ENCODE results near the gene CDH4.

Gene CDH4

DNA sequence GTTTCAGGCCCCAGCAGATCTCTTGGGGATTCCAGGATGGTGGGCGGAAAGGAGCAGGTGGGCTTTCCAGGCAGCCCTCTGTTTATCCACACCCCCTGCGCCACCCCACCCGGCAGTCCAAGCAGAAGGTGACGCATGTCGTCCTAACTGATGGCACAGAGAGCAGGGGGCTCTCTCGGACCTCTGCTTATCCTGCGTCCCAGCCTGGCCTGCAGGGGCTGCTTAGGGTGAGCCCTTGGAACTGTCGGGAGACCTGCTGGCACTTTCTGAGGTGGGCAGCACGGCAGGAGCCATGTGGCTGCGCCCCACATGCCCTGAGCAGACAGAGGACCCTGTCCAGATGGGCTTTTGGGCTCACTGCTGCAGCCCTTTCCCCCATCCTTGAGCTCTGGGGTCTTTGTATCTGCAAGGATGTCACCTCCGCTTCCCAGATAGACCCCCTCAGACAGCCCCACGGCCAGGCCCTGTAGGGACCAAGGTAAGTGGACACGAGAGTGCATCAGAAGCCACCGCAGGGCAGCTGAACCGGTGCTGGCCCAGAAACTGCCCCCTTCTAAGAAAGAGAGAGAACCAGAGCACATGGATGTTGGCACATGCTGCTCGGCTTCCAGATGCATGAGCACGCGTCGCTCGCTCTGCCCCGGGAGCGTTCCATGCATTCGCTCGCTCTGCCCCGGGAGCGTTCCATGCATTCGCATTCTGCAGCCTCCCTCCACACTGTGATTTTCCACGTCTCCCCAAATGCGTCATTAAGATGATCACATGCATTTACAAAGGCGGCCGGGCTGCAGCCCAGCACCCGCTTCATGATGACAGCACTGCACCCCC is 566.9 kb downstream of the CDH4 start:
- POLR2A ChIA-PET: no interaction called here
- CTCF ChIA-PET: no interaction called here
- TF ChIP-seq, protein P1, sequence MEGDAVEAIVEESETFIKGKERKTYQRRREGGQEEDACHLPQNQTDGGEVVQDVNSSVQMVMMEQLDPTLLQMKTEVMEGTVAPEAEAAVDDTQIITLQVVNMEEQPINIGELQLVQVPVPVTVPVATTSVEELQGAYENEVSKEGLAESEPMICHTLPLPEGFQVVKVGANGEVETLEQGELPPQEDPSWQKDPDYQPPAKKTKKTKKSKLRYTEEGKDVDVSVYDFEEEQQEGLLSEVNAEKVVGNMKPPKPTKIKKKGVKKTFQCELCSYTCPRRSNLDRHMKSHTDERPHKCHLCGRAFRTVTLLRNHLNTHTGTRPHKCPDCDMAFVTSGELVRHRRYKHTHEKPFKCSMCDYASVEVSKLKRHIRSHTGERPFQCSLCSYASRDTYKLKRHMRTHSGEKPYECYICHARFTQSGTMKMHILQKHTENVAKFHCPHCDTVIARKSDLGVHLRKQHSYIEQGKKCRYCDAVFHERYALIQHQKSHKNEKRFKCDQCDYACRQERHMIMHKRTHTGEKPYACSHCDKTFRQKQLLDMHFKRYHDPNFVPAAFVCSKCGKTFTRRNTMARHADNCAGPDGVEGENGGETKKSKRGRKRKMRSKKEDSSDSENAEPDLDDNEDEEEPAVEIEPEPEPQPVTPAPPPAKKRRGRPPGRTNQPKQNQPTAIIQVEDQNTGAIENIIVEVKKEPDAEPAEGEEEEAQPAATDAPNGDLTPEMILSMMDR (IDR thresholded peaks at IDR 0.05; ENCODE audit: insufficient read depth, low read length, missing control alignments): no peak
- no peak for DNase-seq (ENCODE audit: low read depth, low spot score)
- H3K4me3 ChIP-seq (ENCODE audit: low read depth, low read length): no peak overlapping the region

DNA sequence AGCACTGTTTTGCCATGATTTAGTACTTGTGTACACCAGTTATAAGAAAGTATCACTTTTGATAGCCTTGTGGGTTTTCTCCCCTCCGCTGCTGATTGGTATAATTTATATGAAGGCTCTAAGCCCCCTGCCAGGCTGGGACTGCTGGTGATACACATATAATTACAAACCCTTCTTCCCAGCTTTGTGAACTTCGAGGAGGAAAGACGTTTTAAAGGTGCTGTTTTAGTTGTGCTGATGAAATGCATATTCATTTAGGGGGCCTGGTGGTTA is 567.4 kb downstream of the CDH4 start:
- ChIA-PET POLR2A (no interaction called here), CTCF (no interaction called here)
- TF ChIP-seq, protein P1 (IDR thresholded peaks at IDR 0.05; ENCODE audit: insufficient read depth, low read length, missing control alignments): no peak
- H3K4me3 ChIP-seq (ENCODE audit: low read depth, low read length): no peak overlapping the region
- DNase-seq (ENCODE audit: low read depth, low spot score): no peak

DNA sequence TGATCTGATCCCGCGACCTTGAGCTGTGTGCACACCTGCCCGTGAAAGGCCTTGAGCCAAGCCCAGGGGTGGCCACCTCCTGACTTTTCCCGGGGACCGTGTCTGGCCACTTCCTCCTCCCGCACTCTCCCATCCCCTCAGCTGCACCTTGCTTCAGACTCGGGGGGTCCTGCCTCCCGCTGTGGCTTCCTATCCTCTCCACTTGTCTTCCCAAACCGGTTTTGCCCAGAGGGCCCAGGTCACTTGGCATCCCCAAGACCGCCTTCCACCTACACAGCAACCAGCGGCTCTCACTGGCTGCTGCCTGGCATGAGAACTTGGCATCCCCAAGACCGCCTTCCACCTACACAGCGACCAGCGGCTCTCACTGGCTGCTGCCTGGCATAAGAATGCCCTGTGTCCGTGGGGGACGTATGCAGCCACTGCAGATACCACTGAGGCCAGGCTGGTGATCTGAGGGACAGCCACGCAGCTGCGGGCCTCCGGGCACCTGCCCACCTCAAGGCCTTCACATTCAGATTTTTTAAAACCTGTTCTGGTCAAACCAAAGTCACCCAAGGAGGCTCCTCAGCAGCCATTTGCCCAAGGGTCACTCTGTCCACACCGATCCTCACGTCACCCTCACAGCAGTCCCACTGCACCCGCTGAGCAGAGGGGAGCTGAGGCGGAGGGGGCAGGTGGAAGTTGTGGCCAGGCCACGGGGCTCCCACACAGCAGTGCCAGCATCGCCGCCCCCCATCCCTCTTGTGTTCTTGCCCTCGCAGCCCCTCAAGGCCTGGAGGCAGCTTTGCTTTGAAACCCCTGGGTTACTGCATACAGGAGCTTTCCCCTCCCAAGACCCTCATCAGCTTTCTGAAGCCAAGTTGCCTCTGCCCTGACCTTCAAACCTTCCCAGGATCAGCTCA is 568.1 kb downstream of the CDH4 start:
- DNase-seq (ENCODE audit: low read depth, low spot score): no peak
- ChIA-PET CTCF (no interaction called here), POLR2A (no interaction called here)
- TF ChIP-seq, protein P1 (IDR thresholded peaks at IDR 0.05; ENCODE audit: insufficient read depth, low read length, missing control alignments): no peak
- H3K4me3 ChIP-seq (ENCODE audit: low read depth, low read length): no peak overlapping the region

DNA sequence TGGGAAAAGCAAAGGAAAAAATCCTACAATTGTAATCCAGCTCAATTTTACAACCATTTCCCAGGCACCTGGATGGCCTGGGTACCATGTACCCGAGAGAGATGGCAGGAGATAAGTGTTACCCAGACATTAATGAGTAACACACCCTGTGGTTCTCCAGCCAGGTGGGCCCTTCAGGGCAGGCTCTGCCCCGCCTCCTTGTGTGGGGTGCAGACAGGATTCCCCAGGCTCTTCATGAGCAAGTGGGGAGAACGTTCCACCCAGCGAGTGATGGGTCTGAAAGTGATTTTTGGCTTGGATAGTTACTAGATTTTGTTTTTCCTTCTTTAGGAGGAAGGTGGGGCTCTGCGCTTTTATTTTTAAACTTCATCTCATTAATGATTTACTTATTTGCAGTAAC is 569.7 kb downstream of the CDH4 start:
- TF ChIP-seq, protein P1 (IDR thresholded peaks at IDR 0.05; ENCODE audit: insufficient read depth, low read length, missing control alignments): no peak
- ChIA-PET POLR2A (no interaction called here), CTCF (no interaction called here)
- H3K4me3 ChIP-seq (ENCODE audit: low read depth, low read length): no peak overlapping the region
- no peak for DNase-seq (ENCODE audit: low read depth, low spot score)

DNA sequence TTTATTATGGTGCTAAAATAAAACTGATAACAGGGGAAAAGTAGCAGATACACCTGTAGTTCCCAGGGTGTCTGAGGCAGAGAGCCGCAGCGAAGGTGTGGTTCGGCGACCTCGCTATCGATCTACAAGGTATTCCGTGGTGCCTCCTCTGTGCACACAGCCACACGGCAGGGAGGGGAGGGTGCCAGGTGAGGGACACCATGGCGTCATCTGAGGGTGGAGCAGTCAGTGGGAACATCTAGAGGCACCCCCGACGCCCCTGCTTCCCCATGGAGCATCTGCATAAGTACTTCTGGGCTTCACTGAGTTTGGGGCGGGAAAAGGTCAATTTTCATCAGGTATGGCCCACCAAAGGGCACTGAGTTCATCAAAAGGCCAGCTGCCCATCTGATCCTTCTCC is 570.3 kb downstream of the CDH4 start:
- TF ChIP-seq, protein P1 (IDR thresholded peaks at IDR 0.05; ENCODE audit: insufficient read depth, low read length, missing control alignments): no peak
- ChIA-PET POLR2A (no interaction called here), CTCF (no interaction called here)
- DNase-seq (ENCODE audit: low read depth, low spot score): no peak
- no peak overlapping the region for H3K4me3 ChIP-seq (ENCODE audit: low read depth, low read length)

DNA sequence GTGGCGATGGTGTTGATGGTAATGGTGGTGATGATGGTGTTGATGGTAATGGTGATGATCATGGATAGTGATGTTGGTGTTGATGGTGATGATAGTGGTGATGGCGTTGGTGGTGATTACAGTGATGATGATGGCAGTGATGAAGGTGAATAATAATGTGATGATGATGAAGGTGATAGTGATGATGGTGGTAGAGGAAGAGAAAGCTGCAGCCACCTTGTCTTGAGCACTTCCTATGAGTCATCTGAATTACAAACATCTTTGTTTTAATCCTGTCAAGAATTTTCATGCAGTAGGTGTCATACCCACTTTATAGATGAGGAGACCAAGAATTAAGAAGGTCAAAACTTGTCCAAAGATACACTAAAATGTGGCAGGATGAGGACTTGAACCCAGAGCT is 571.2 kb downstream of the CDH4 start:
- TF ChIP-seq, protein P1 (IDR thresholded peaks at IDR 0.05; ENCODE audit: insufficient read depth, low read length, missing control alignments): no peak
- H3K4me3 ChIP-seq (ENCODE audit: low read depth, low read length): no peak overlapping the region
- DNase-seq (ENCODE audit: low read depth, low spot score): no peak
- ChIA-PET CTCF (no interaction called here), POLR2A (no interaction called here)

Data from AG04449 (cell line).